Body of pancreas (tissue), 4 donors: ENCODE results near the gene FDX2.

Experiments used
- POLR2A ChIP-seq, 3 donors: fragments of 450-650 bp; IDR thresholded peaks; one replicate each; pipeline ENCODE4 v1.6.1; 2016; ENCODE audit warnings: antibody characterized with exemption in 3 of 3, mild to moderate bottlenecking in 2 of 3
- TF ChIP-seq, protein P1 (sequence below), 7 experiments: fragments of 450-650 bp in 4 of 7; fragments of 200-600 bp in 3 of 7; sonication (generic) in 3 of 7; IDR thresholded peaks; one replicate each; pipeline ENCODE4 v1.5.1; 2016 to 2019; ENCODE audit warnings: antibody characterized with exemption in 7 of 7

DNA sequence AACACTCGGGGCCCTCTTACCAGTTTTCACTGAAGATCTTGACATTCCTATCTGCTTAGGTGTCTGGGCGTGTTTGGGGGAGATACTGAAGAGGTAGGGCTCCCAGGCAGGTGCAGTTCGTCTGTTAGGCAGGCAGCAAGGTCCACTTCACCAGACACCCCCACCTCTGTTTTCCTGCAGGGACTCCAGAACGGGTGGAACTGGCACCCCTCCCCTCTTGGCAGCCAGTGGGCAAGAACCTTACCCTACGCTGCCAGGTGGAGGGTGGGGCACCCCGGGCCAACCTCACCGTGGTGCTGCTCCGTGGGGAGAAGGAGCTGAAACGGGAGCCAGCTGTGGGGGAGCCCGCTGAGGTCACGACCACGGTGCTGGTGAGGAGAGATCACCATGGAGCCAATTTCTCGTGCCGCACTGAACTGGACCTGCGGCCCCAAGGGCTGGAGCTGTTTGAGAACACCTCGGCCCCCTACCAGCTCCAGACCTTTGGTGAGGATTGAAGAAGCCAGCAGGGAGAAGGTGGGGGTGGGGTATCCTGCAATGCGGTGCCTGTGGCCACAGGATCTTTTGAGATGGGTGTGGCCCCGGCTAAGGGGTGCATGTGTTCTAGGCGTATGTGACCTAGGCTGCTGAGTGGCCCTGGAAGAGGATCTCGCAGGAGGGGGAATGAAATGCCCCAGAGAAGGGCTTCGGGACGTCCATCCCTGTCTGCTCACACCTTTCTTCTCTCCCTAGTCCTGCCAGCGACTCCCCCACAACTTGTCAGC is 32.3 kb downstream of the FDX2 start:
- TF ChIP-seq, protein P1, sequence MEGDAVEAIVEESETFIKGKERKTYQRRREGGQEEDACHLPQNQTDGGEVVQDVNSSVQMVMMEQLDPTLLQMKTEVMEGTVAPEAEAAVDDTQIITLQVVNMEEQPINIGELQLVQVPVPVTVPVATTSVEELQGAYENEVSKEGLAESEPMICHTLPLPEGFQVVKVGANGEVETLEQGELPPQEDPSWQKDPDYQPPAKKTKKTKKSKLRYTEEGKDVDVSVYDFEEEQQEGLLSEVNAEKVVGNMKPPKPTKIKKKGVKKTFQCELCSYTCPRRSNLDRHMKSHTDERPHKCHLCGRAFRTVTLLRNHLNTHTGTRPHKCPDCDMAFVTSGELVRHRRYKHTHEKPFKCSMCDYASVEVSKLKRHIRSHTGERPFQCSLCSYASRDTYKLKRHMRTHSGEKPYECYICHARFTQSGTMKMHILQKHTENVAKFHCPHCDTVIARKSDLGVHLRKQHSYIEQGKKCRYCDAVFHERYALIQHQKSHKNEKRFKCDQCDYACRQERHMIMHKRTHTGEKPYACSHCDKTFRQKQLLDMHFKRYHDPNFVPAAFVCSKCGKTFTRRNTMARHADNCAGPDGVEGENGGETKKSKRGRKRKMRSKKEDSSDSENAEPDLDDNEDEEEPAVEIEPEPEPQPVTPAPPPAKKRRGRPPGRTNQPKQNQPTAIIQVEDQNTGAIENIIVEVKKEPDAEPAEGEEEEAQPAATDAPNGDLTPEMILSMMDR (IDR thresholded peaks at IDR 0.05): no peak
- TF ChIP-seq POLR2A (IDR thresholded peaks at IDR 0.05): no peak
